ENCODE data around the gene ATP6V0E1. TPM values are rescaled to one million over a fixed set of nuclear protein-coding genes. Genes with fewer than 3 reads are reported as not detected.

Gene ATP6V0E1
- total RNA-seq, 1 experiment from 2014 or later, result 84.6 TPM

DNA sequence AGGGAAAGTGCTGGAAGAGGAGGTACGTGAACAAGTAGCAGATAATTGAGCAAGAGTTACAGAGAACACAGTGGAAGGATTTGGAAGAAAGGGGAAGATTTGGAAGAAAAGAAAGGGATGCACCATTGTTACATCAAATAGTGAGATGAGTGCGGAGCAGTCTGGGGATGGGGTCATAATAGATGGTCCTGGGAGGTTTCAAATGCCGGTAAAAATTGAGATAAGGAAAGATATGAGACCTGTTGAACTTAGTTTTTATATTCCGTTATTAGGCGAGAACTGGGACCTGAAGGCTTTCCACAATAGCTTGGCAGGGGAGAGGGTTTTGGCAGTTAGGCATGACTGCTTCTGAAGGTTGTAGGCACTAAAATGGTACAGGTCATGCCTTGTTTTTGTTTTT lies 20.9 kb downstream of the ATP6V0E1 start:
- no peaks in the 10 kb centered on the region for H4K20me1 ChIP-seq (ENCODE audit: insufficient read depth)
- H3K9ac ChIP-seq (ENCODE audit: low read length), result no peak overlapping the region
- ChIA-PET POLR2A (interaction anchor here (1.2 kb wide), 1 partner anchor 12 kb away, joined by 3 read pairs; no protein-coding TSS in a partner anchor), RAD21 (ENCODE audit: low non-redundant PET in 1 of 2, low total read pairs in 2 of 2, uncharacterized antibody in 2 of 2, unreplicated experiment in 2 of 2) (no interaction called here), CTCF (no interaction called here)
- H2AFZ ChIP-seq (ENCODE audit: low read depth, low read length, poor library complexity, severe bottlenecking), result no peak overlapping the region
- no peaks in the 10 kb centered on the region for H3K27me3 ChIP-seq (ENCODE audit: insufficient read depth, low read length)
- no peaks in the 10 kb centered on the region for H3K9me2 ChIP-seq (ENCODE audit: insufficient read depth)
- H3K36me3 ChIP-seq (ENCODE audit: control insufficient read depth in 1 of 2, insufficient read depth in 2 of 2, low read length in 2 of 2), result no peaks in the 10 kb centered on the region
- TF ChIP-seq SIN3A (IDR thresholded peaks at IDR 0.05; ENCODE audit: low read depth) (no peak), FOSL1 (IDR thresholded peaks at IDR 0.05; ENCODE audit: low read depth) (no peak), ELF1 (IDR thresholded peaks at IDR 0.05; ENCODE audit: borderline replicate concordance, low read depth) (no peak), ZBTB33 (IDR thresholded peaks at IDR 0.05; ENCODE audit: extremely low read depth, insufficient replicate concordance, low read length) (no peak), POLR2A (IDR thresholded peaks at IDR 0.05; ENCODE audit: borderline replicate concordance, extremely low read depth, insufficient read depth, insufficient read length) (no peak), POLR2AphosphoS5 (IDR thresholded peaks at IDR 0.05; ENCODE audit: low read depth, low read length) (no peak)
- TF ChIP-seq, protein P1, sequence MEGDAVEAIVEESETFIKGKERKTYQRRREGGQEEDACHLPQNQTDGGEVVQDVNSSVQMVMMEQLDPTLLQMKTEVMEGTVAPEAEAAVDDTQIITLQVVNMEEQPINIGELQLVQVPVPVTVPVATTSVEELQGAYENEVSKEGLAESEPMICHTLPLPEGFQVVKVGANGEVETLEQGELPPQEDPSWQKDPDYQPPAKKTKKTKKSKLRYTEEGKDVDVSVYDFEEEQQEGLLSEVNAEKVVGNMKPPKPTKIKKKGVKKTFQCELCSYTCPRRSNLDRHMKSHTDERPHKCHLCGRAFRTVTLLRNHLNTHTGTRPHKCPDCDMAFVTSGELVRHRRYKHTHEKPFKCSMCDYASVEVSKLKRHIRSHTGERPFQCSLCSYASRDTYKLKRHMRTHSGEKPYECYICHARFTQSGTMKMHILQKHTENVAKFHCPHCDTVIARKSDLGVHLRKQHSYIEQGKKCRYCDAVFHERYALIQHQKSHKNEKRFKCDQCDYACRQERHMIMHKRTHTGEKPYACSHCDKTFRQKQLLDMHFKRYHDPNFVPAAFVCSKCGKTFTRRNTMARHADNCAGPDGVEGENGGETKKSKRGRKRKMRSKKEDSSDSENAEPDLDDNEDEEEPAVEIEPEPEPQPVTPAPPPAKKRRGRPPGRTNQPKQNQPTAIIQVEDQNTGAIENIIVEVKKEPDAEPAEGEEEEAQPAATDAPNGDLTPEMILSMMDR (IDR thresholded peaks at IDR 0.05 in 2 of 3, conservative IDR thresholded peaks at IDR 0.05 in 1 of 3; ENCODE audit: borderline replicate concordance in 1 of 3, insufficient read depth in 1 of 3, low read depth in 2 of 3, low read length in 2 of 3), result no peak
- H3K4me1 ChIP-seq (ENCODE audit: control insufficient read depth in 1 of 2, insufficient read depth in 2 of 2, low read length in 2 of 2), result peaks cover 12 to 16% of the 10 kb centered on the region in 2 experiments; a peak in 3 of 4 replicates
- H3K4me2 ChIP-seq (ENCODE audit: low read length), result no peak overlapping the region
- no peak for ATAC-seq
- H3K9me3 ChIP-seq (ENCODE audit: control insufficient read depth in 1 of 2, insufficient read depth in 1 of 2, low read depth in 1 of 2, low read length in 2 of 2), result no peaks in the 10 kb centered on the region
- BruUV-seq (replicated peaks), result no TSS peak
- DNase-seq (ENCODE audit: low read depth, low spot score), result no peak
- no peak overlapping the region for H3K4me3 ChIP-seq (replicated peaks in 1 of 2; ENCODE audit: low read depth in 1 of 2, low read length in 2 of 2)
- no peak overlapping the region for H3K27ac ChIP-seq (ENCODE audit: low read depth, low read length)
- peaks cover 77% of the 10 kb centered on the region for H3K79me2 ChIP-seq (ENCODE audit: insufficient read depth, low read length)
- intact Hi-C loops (cut with micrococcal nuclease), result no loop called here

Measured in HCT116 (cell line).